Pancreas (tissue), 10 donors: Measurements from ENCODE around the gene ANKS1A. TPM values are rescaled to one million over a fixed set of nuclear protein-coding genes. Genes with fewer than 3 reads are reported as not detected.

Experiments used
- ATAC-seq, 4 donors: fragments of 200-7000 bp; cut with Tn5 transposase; one replicate each; pipeline versions ENCODE4 v1.8.0 to v1.9.1; 2020; ENCODE audit warnings: mild to moderate bottlenecking in 4 of 4, moderate library complexity in 4 of 4
- DNase-seq, 6 donors: peaks; one replicate each; pipeline ENCODE4 v3.0.0-alpha.2; 2020
- FAIRE-seq: peaks from 2 replicates; lab custom pipeline; 2012; peaks lifted over from hg19 to GRCh38; lab: Jason Lieb, UNC
- H3K27ac ChIP-seq, 4 donors: fragments of 200-600 bp; sonication (generic); 1 replicate in 3 of 4; 2 replicates in 1 of 4; pipeline versions ENCODE4 v1.5.0 to v1.8.0; 2020
- H3K27me3 ChIP-seq, 4 donors: fragments of 200-600 bp; one replicate each; pipeline ENCODE4 v1.8.0; 2021
- H3K36me3 ChIP-seq, 3 donors: fragments of 200-600 bp; sonication (generic) in 1 of 3; one replicate each; pipeline versions ENCODE4 v1.5.0 to v1.8.0; 2020 to 2021
- H3K4me1 ChIP-seq, 3 donors: fragments of 200-600 bp; one replicate each; pipeline ENCODE4 v1.8.0; 2021
- H3K4me3 ChIP-seq, 4 donors: fragments of 200-600 bp; sonication (generic) in 2 of 4; one replicate each; pipeline versions ENCODE4 v1.5.0 to v1.8.0; 2020 to 2021
- H3K9me3 ChIP-seq, 4 donors: fragments of 200-600 bp; one replicate each; pipeline ENCODE4 v1.8.0; 2021
- WGBS, 2 donors: extraction: QIAGEN DNeasy Blood & Tissue Kit; methylation state at CpG; one replicate each; pipeline ENCODE4 v1.1.7; 2013; 5-methylcytosine and 5-hydroxymethylcytosine counted together
- intact Hi-C, 3 donors: fragments of 100-400 bp; cut with DNase I; formaldehyde crosslinking; loops; one replicate each; pipeline versions ENCODE4 v1.11.1 to v1.14.2; 2022
- polyA plus RNA-seq, 2 donors: library from polyadenylated mRNA; stranded (reverse); fragments of 200-250 nt; gene quantifications; one replicate each; pipeline ENCODE4 v1.2.3, GENCODE V29; 2013
- total RNA-seq, 6 donors: library from RNA; stranded (reverse); fragmentation: NEBNext Ultra II Directional in 4 of 6; extraction: Animal tissue kit (Norgen Biotek cat#: 25700) in 4 of 6; gene quantifications; one replicate each; pipeline versions ENCODE4 v1.2.1 to v1.2.4, GENCODE V29; 2021 to 2023
- TF ChIP-seq, protein P1 (sequence below), 4 donors: fragments of 200-600 bp; sonication (generic) in 3 of 4; IDR thresholded peaks; one replicate each; pipeline versions ENCODE4 v1.5.0 to v1.8.0; 2021; ENCODE audit warnings: antibody characterized with exemption in 4 of 4
- donor health status: healthy with polysubstance abuse.
- donor health status: DM: no; HTN: no; CAD: no; lungs with moderate emphysema.
- donor health status: DM: no; HTN: no; CAD: no.
- donor health status: control.
- donor health status: control.
- donor health status: Bipolar disorder and iron deficiency.
- donor health status: DM: yes; HTN: yes; CAD: no.
- donor health status: DM: no; HTN: no; CAD: no.
- donor health status: DM: no; HTN: no; CAD: no.
- donor health status: DM: yes; HTN: yes; CAD: no.

ANKS1A gene
- total and polyA plus RNA-seq, 8 donors, result 6.1 to 16.7 (median 8.0) TPM

DNA sequence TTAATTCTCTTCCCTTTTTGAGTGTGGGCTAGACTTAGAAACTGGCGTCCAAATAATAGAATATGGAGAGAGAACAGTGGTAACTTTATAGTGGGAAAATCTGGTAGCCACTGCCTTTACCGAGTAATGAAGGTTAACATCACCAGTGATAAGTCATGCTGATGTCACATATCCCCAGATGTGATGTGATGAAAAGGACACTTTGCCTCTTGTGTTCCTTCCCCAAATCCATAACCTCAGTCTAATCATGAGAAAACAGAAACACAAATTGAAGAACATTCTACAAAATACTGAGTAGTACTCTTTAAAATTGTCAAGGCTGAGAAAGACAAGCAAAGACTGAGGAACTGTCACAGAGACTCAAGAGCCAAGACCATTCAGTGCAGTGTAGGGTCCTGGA, 17.8 kb downstream of the ANKS1A start:
- Histone ChIP-seq H3K9me3 (no peaks in the 10 kb centered on the region), H3K27ac (no peak overlapping the region), H3K36me3 (no peaks in the 10 kb centered on the region), H3K4me1 (peaks cover 0 to 16% (median 8%) of the 10 kb centered on the region in 3 donors), H3K4me3 (no peak overlapping the region), H3K27me3 (no peaks in the 10 kb centered on the region)
- ATAC-seq, result no peak
- DNase-seq, result no peak
- TF ChIP-seq, protein P1, sequence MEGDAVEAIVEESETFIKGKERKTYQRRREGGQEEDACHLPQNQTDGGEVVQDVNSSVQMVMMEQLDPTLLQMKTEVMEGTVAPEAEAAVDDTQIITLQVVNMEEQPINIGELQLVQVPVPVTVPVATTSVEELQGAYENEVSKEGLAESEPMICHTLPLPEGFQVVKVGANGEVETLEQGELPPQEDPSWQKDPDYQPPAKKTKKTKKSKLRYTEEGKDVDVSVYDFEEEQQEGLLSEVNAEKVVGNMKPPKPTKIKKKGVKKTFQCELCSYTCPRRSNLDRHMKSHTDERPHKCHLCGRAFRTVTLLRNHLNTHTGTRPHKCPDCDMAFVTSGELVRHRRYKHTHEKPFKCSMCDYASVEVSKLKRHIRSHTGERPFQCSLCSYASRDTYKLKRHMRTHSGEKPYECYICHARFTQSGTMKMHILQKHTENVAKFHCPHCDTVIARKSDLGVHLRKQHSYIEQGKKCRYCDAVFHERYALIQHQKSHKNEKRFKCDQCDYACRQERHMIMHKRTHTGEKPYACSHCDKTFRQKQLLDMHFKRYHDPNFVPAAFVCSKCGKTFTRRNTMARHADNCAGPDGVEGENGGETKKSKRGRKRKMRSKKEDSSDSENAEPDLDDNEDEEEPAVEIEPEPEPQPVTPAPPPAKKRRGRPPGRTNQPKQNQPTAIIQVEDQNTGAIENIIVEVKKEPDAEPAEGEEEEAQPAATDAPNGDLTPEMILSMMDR (IDR thresholded peaks at IDR 0.05), result no peak
- 94% methylated on average over 2 of the region's 2 CpGs for WGBS, 2 donors
- FAIRE-seq, result no peak
- intact Hi-C loops, result no loop called here

DNA sequence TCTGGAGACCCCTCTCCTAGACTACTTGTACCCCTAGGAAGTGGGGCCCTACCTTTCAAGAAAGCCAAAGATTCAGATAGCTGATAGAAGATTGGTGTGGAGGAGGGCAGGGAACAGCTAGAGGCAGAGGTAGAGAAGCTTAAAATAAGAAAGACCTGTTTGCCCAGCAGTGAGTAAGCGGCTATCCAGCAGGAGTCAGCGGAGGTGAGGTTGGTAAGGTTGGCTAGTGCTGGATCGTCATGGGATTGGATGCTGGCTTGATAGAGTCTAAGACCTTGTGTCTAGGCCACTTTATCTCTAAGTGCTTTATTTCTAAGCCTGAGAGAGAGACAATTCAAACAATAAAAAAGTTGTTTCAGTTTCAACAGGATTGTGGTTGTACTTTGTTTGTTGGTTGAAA, 19.1 kb downstream of the ANKS1A start:
- H3K9me3 ChIP-seq, result no peaks in the 10 kb centered on the region
- H3K27ac ChIP-seq, result no peak overlapping the region
- H3K27me3 ChIP-seq, result no peaks in the 10 kb centered on the region
- H3K36me3 ChIP-seq, result no peaks in the 10 kb centered on the region
- no peak for FAIRE-seq
- intact Hi-C loops, result no loop called here
- DNase-seq, result no peak
- peaks cover 0 to 9% (median 8%) of the 10 kb centered on the region in 3 donors for H3K4me1 ChIP-seq
- TF ChIP-seq, protein P1 (IDR thresholded peaks at IDR 0.05), result no peak
- peak in 1 of 4 donors; percentile 28 for ATAC-seq
- no peak overlapping the region for H3K4me3 ChIP-seq
- 76 to 83% methylated on average over 3 of the region's 3 CpGs for WGBS, 2 donors

DNA sequence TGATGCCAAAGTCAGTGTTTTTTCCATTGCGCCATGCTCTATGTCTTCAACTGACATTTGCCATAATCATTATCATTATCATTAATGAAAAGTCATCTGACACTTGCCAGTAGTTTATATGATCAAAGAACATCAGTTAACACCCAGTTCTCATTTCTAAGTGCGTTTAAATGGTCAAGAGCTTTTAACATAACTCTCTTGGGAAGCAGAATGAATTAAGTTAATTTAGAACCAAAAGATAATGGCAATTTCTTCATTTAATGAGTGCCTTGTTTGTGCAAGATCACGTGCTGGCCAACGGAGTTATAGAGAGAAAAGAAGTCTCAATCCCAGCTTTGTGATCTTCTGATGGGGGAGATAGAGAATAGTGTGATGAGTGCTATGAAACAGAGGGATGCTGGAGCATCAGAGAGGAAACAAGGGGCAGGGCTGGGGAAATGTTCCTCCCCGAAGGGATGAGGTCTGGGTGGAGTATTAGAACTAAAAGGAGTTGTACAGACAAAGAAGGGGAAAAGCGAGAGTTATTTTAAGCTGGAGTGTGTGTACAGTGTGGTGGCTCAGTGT, 20.3 kb downstream of the ANKS1A start:
- TF ChIP-seq, protein P1 (IDR thresholded peaks at IDR 0.05), result no peak
- no peak for FAIRE-seq
- ATAC-seq, result no peak
- DNase-seq, result no peak
- intact Hi-C loops, result no loop called here
- H3K27ac ChIP-seq, result no peak overlapping the region
- no peaks in the 10 kb centered on the region for H3K9me3 ChIP-seq
- no peaks in the 10 kb centered on the region for H3K27me3 ChIP-seq
- WGBS, 2 donors, result 89 to 92% methylated on average over 6 of the region's 6 CpGs
- H3K36me3 ChIP-seq, result no peaks in the 10 kb centered on the region
- H3K4me3 ChIP-seq, result no peak overlapping the region
- peaks cover 0 to 9% (median 8%) of the 10 kb centered on the region in 3 donors for H3K4me1 ChIP-seq

DNA sequence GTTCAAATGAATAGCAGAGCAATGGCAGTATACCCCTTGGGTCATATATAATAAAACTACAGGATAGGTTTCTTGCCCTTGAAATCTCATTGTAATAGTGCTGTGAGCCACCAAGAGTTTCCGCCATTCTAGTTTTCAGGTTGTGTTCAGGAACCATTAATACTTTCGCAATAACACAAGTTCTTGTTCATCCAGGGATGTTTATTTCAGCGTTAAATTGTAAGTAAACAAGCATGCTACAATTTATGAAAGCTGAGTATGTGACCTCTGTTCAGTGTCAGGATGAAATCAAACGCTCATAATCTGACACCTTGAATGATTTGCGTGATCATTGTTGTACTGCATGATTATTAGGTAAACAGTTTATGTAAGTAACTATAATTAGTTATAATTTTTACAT, 22.8 kb downstream of the ANKS1A start:
- FAIRE-seq (no peak), ATAC-seq (no peak), DNase-seq (no peak)
- H3K4me1 ChIP-seq, result peaks cover 0 to 9% (median 5%) of the 10 kb centered on the region in 3 donors
- WGBS, 2 donors, result 74 to 75% methylated on average over 5 of the region's 5 CpGs
- H3K4me3 ChIP-seq, result no peak overlapping the region
- no peak overlapping the region for H3K27ac ChIP-seq
- intact Hi-C loops, result no loop called here
- TF ChIP-seq, protein P1 (IDR thresholded peaks at IDR 0.05), result no peak
- no peaks in the 10 kb centered on the region for H3K9me3 ChIP-seq
- no peaks in the 10 kb centered on the region for H3K27me3 ChIP-seq
- H3K36me3 ChIP-seq, result no peaks in the 10 kb centered on the region

DNA sequence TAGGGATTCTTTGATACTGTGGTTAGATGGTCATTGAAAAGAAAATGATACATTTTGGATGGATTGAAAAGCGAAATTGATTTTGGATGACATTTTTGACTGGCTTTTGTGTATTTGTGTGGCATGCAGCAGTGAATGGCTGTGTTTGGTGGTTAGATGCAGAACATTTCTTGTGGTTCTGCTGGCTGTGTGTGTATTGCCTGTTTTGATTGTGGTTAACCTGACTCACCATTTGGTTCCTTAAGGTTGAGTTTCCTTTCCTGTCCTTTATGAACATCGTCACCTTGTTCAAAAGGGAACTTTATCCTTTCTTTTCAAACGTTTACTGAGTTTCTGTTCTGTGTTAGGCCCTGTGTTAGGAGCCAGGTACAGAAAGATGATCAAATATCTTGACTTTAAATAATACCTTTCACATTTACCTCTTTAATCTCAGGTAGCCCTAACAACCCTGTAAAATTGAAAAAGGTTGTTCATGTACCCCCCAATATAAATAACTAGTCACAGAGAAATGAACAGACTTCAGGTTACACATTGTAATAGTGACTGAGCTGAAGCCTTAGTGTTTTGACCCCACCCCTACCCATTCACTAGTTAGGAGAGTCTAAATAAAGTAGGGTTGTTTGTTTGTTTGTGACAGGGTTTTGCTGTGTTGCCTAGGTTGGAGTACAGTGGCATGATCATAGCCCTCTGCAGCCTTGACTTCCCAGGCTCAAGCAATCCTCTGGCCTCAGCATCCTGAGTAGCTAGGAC, 23.8 kb downstream of the ANKS1A start:
- WGBS, 2 donors, result 80% methylated on average over 3 of the region's 3 CpGs

More for the DNA sequence above, 23.8 kb downstream of the ANKS1A start:
- ATAC-seq (no peak), FAIRE-seq (no peak), DNase-seq (no peak)
- Histone ChIP-seq H3K27ac (no peak overlapping the region), H3K9me3 (no peaks in the 10 kb centered on the region), H3K36me3 (no peaks in the 10 kb centered on the region), H3K4me3 (no peak overlapping the region), H3K4me1 (peaks cover 0 to 9% (median 5%) of the 10 kb centered on the region in 3 donors), H3K27me3 (no peaks in the 10 kb centered on the region)
- intact Hi-C loops, result no loop called here
- TF ChIP-seq, protein P1 (IDR thresholded peaks at IDR 0.05), result no peak
